ENCODE results near the gene SORCS1.

Gene SORCS1

DNA sequence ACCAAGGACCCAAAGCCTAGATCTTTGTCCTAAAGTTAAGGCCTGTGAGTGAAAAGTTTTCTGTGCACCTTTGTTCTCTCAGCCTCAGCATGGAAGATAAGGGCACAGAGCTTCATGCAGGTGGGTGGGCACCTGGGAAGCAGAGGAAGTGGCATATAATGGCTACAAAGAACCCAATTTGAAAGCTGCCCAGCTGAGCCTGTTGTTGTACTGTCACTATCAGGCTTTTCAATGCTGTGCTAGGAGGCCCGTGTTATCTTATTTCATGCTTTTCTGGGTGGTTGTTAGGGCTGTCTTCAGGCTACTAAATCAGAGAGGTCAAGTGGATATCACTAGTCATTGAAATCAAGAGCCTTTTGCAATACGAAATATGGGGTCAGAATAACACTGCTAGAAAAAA, 443.8 kb downstream of the SORCS1 start:
- Histone ChIP-seq H3K4me1 (ENCODE audit: insufficient read depth, low read length) (no peaks in the 10 kb centered on the region), H3K9me3 (ENCODE audit: low read length) (no peaks in the 10 kb centered on the region), H3K36me3 (ENCODE audit: insufficient read depth, low read length) (no peaks in the 10 kb centered on the region), H2AFZ (ENCODE audit: low read depth, low read length) (no peak overlapping the region), H3K27me3 (ENCODE audit: insufficient read depth, low read length) (no peaks in the 10 kb centered on the region), H3K4me3 (ENCODE audit: low read length) (no peak overlapping the region)

DNA sequence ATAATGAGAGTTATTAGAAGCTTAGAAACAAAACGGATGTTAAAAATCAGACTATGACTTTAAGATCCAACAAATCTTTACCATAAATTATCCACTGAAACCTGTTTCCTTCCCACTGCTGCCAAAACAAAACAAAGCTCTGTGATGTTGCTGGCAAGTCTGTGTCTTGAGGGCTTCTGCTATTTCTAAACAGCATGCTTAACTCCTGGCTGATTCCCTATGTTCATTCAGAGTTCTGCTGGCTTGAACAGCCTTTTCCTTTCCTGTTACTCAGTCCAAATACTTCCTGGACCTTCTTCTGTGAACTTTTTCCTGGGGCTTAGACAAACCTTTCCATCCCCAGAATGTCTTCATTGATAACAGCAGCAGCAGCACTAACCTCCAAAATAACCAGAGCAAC, 448.1 kb downstream of the SORCS1 start:
- H2AFZ ChIP-seq (ENCODE audit: low read depth, low read length): no peak overlapping the region
- no peak overlapping the region for H3K4me3 ChIP-seq (ENCODE audit: low read length)
- H3K4me1 ChIP-seq (ENCODE audit: insufficient read depth, low read length): no peaks in the 10 kb centered on the region
- no peaks in the 10 kb centered on the region for H3K9me3 ChIP-seq (ENCODE audit: low read length)
- no peaks in the 10 kb centered on the region for H3K36me3 ChIP-seq (ENCODE audit: insufficient read depth, low read length)
- H3K27me3 ChIP-seq (ENCODE audit: insufficient read depth, low read length): no peaks in the 10 kb centered on the region

DNA sequence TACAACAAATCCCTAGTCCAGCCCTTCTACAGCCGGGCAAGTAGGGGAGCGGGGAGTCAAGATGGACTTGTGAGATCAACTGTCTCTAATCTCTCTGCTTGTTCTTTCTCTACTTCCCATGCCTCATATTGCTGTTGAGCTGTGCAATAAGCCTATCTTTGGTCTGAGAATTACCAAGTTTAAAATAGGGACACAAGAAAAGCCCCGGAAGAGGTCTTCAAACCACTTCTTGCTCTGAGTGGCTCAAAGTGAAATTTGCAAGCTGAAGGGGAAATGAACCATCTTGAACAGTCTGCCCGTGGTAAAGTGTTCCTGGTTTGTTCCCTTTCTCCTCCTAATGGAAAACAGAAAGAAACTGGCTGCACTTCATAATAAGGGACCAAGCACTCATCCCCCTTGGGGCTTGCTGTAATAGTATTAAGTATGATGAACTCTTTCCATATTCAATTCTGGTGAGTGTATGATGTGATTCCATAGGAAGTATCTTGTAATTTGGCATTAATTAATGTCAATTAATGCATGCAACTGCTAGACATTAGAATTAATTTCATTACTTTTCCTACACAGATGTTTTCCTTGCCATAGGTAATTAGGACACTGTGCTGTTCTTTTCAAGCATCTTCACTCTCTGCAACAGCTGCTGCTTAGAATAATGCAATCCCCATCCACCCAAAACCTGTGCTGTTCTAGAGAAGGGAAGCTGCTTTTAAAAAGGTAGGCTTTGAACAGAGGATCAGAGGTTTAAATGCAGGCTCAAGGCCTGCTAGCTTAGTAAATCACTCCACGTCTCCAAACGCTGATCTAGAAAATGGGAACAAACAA, 449.6 kb downstream of the SORCS1 start:
- Histone ChIP-seq H3K36me3 (ENCODE audit: insufficient read depth, low read length) (no peaks in the 10 kb centered on the region), H2AFZ (ENCODE audit: low read depth, low read length) (no peak overlapping the region), H3K4me1 (ENCODE audit: insufficient read depth, low read length) (no peaks in the 10 kb centered on the region), H3K9me3 (ENCODE audit: low read length) (no peaks in the 10 kb centered on the region), H3K27me3 (ENCODE audit: insufficient read depth, low read length) (no peaks in the 10 kb centered on the region), H3K4me3 (ENCODE audit: low read length) (no peak overlapping the region)

DNA sequence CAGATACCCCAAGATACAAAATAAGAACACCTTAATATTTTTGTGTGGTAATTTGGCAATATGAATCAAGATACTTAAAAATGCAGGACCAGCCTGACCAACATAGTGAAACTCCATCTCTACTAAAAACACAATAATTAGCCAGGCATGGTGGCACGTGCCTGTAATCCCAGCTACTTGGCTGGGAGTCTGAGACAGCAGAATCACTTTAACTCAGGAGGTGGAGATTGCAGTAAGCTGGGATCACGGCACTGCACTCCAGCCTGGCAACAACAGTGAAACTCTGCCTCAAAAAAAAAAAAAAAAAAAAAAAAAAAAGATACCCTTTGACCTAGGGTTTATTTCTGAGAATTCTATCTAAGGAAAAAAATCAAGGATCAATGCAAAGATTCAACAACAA, 450.7 kb downstream of the SORCS1 start:
- H3K4me1 ChIP-seq (ENCODE audit: insufficient read depth, low read length): no peaks in the 10 kb centered on the region
- no peaks in the 10 kb centered on the region for H3K27me3 ChIP-seq (ENCODE audit: insufficient read depth, low read length)
- H3K4me3 ChIP-seq (ENCODE audit: low read length): no peak overlapping the region
- no peaks in the 10 kb centered on the region for H3K36me3 ChIP-seq (ENCODE audit: insufficient read depth, low read length)
- no peak overlapping the region for H2AFZ ChIP-seq (ENCODE audit: low read depth, low read length)
- no peaks in the 10 kb centered on the region for H3K9me3 ChIP-seq (ENCODE audit: low read length)

DNA sequence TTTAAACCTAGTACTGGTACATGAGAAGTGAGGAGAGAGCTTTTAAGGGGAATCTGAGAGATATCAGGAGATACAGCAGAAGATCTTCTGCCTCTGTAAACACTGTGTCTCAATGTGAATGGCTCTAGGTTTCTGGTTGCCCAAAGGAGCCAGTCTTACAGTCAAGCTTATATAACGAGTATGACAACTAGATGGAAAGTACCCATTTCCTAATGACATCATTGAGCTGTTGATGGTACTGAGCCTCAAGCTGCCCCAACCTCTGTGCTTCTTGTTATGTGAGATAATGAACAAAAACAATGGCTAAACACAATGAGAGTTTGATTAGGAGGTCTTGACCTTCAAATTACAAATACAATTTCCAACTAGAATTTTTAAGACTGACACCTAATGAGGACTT, 451.5 kb downstream of the SORCS1 start:
- H3K9me3 ChIP-seq (ENCODE audit: low read length): no peaks in the 10 kb centered on the region
- H3K36me3 ChIP-seq (ENCODE audit: insufficient read depth, low read length): no peaks in the 10 kb centered on the region
- H3K4me1 ChIP-seq (ENCODE audit: insufficient read depth, low read length): no peaks in the 10 kb centered on the region
- H3K27me3 ChIP-seq (ENCODE audit: insufficient read depth, low read length): no peaks in the 10 kb centered on the region
- H2AFZ ChIP-seq (ENCODE audit: low read depth, low read length): no peak overlapping the region
- H3K4me3 ChIP-seq (ENCODE audit: low read length): no peak overlapping the region

DNA sequence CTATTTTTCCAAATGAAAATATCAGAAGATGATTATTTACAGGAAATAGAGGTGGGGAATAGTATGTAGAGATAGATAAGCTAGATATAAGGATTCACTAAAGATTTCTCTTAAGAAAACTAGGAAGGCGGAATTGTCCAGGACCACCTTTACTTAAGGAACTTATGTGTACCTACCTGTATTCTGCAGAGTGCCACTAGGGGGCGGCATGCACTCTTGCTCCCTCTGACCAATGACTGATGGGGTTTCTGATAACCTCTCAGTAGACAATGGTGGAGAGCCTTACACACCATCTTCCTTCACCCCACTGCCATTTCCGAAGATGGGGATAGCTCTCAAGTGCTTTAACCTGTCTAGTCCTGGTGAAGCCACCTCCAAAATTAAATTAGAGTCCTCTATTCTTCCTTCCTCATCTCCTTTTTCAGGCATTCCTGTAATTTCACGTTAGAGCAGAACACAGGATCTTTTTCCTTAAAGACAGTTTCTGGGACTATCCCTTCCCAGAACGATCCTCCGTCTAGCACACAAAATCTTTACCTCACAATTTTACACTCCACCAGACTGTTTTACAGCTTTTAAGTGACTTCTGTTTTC, 453.1 kb downstream of the SORCS1 start:
- Histone ChIP-seq H3K4me3 (ENCODE audit: low read length) (no peak overlapping the region), H2AFZ (ENCODE audit: low read depth, low read length) (no peak overlapping the region), H3K9me3 (ENCODE audit: low read length) (no peaks in the 10 kb centered on the region), H3K27me3 (ENCODE audit: insufficient read depth, low read length) (no peaks in the 10 kb centered on the region), H3K4me1 (ENCODE audit: insufficient read depth, low read length) (no peaks in the 10 kb centered on the region), H3K36me3 (ENCODE audit: insufficient read depth, low read length) (no peaks in the 10 kb centered on the region)

DNA sequence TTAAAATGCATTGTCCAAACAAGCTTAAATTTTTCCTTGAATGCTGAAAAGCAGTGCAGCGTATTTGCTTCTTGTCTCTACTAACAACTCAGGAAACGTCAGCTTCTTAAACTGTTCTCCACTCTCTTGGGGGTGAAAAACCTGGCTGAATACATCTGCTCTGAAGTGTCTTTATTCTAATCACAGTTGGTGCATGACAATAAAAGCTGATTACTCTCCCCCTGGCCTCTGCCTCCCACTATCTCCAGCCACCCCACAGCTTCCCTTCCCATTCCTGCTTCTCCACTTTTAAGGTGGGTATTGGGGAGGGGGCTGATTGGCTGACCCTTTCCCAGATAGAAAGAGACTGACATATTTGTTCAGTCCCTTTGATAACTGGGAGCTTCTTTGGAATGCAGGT, 456.0 kb downstream of the SORCS1 start:
- Histone ChIP-seq H3K9me3 (ENCODE audit: low read length) (no peaks in the 10 kb centered on the region), H3K27me3 (ENCODE audit: insufficient read depth, low read length) (no peaks in the 10 kb centered on the region), H3K4me3 (ENCODE audit: low read length) (no peak overlapping the region), H3K36me3 (ENCODE audit: insufficient read depth, low read length) (no peaks in the 10 kb centered on the region), H2AFZ (ENCODE audit: low read depth, low read length) (no peak overlapping the region), H3K4me1 (ENCODE audit: insufficient read depth, low read length) (no peaks in the 10 kb centered on the region)

DNA sequence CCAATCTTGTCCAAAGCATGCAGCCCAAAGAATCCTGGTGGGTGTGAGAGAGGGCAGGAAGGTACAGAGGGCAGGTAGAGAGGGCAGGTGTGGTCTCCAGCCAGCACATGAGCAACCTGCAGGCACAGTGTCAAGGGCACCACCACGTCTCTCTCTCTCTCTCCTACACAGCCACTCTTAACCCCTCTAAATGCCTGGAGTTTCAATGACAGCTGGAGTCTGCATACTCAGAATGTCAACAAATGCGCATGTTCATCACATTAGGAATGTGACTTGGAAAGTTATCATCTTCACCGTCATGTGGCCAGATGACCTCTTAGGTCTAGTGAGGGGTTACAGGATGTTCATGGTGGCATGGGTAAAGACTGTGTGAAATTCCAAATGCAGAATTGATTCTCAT, 456.8 kb downstream of the SORCS1 start:
- Histone ChIP-seq H3K27me3 (ENCODE audit: insufficient read depth, low read length) (no peaks in the 10 kb centered on the region), H3K9me3 (ENCODE audit: low read length) (no peaks in the 10 kb centered on the region), H3K4me3 (ENCODE audit: low read length) (no peak overlapping the region), H3K4me1 (ENCODE audit: insufficient read depth, low read length) (no peaks in the 10 kb centered on the region), H3K36me3 (ENCODE audit: insufficient read depth, low read length) (no peaks in the 10 kb centered on the region), H2AFZ (ENCODE audit: low read depth, low read length) (no peak overlapping the region)

DNA sequence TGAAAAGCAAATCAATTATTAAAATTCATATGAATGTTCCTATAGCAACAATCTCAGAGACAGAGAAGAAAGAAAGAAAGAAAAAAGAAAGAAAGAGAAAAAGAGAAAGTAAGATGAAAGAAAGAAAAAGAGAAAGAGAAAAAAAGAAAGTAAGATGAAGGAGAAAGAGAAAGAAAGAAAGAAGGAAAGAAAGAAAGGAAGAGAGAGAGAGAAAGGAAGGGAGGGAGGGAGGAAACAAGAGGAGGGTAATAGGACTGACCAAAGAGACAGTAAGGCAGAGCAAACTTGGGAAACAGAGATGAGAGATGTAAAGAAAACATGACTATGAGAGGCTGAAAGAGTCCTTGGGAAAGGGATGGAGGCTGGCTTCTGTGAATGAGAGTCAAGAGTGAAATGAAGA, 458.4 kb downstream of the SORCS1 start:
- no peaks in the 10 kb centered on the region for H3K36me3 ChIP-seq (ENCODE audit: insufficient read depth, low read length)
- no peak overlapping the region for H2AFZ ChIP-seq (ENCODE audit: low read depth, low read length)
- no peak overlapping the region for H3K4me3 ChIP-seq (ENCODE audit: low read length)
- no peaks in the 10 kb centered on the region for H3K9me3 ChIP-seq (ENCODE audit: low read length)
- no peaks in the 10 kb centered on the region for H3K27me3 ChIP-seq (ENCODE audit: insufficient read depth, low read length)
- no peaks in the 10 kb centered on the region for H3K4me1 ChIP-seq (ENCODE audit: insufficient read depth, low read length)

DNA sequence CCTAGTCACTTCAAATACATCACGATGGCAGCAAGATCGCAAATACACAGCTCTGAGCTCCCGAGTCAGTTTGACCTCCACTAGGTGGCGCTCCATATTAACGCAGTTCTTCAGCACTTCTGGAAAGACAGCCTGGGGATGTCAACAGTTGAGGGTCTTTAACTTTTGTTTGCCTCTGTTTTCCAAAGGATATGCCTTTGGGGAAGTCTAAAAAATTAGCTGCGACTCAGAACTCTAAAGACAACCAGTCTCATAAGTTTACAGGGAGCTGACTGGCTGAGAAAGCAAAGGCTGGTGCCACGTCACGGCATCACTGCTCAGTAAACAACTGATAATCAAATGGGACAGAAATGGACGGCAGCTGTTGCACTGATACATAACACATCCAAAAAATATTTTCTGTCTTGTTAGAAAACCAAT, 458.8 kb downstream of the SORCS1 start:
- H2AFZ ChIP-seq (ENCODE audit: low read depth, low read length): no peak overlapping the region
- no peak overlapping the region for H3K4me3 ChIP-seq (ENCODE audit: low read length)
- H3K27me3 ChIP-seq (ENCODE audit: insufficient read depth, low read length): no peaks in the 10 kb centered on the region
- no peaks in the 10 kb centered on the region for H3K36me3 ChIP-seq (ENCODE audit: insufficient read depth, low read length)
- H3K4me1 ChIP-seq (ENCODE audit: insufficient read depth, low read length): no peaks in the 10 kb centered on the region
- no peaks in the 10 kb centered on the region for H3K9me3 ChIP-seq (ENCODE audit: low read length)

DNA sequence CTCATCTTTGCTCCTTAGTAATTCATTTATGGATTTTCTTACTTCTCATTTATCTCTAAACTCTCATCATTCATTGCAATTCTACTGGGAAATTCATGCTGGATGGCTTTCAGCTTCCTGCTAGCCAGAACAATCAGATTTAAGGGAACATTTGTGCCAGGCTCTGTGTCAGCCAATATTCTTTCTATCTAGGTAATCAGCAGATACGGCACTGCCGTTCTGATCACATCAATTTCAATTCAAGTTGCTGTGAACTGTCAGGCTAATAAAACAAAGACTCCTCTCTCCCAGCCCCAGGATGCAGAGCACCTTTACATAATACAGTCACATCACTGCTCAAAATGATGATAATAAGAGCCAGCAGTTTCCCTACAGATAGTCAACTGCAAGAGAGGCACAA, 468.3 kb downstream of the SORCS1 start:
- Histone ChIP-seq H3K9me3 (ENCODE audit: low read length) (no peaks in the 10 kb centered on the region), H3K27me3 (ENCODE audit: insufficient read depth, low read length) (no peaks in the 10 kb centered on the region), H3K36me3 (ENCODE audit: insufficient read depth, low read length) (no peaks in the 10 kb centered on the region), H3K4me1 (ENCODE audit: insufficient read depth, low read length) (no peaks in the 10 kb centered on the region), H2AFZ (ENCODE audit: low read depth, low read length) (no peak overlapping the region), H3K4me3 (ENCODE audit: low read length) (no peak overlapping the region)

DNA sequence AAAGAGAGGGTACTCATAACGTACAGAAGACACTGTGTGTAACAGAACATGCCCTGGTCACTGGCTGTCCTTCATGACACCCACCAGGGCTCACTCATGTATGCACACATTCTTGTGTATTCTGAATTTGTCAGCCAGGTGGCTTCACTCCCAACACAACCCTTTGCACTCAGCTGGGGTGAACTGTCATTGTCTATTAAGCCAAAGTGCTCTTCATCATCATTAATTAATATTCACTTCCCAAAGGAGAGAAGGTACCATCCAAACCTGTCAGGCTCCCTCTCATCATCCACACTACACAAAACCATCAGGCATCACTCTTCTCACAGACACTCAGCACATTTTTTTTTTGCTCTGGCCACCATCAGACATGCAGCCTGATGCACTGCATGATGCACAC, 469.8 kb downstream of the SORCS1 start:
- Histone ChIP-seq H2AFZ (ENCODE audit: low read depth, low read length) (no peak overlapping the region), H3K4me1 (ENCODE audit: insufficient read depth, low read length) (no peaks in the 10 kb centered on the region), H3K9me3 (ENCODE audit: low read length) (no peaks in the 10 kb centered on the region), H3K4me3 (ENCODE audit: low read length) (no peak overlapping the region), H3K36me3 (ENCODE audit: insufficient read depth, low read length) (no peaks in the 10 kb centered on the region), H3K27me3 (ENCODE audit: insufficient read depth, low read length) (no peaks in the 10 kb centered on the region)

DNA sequence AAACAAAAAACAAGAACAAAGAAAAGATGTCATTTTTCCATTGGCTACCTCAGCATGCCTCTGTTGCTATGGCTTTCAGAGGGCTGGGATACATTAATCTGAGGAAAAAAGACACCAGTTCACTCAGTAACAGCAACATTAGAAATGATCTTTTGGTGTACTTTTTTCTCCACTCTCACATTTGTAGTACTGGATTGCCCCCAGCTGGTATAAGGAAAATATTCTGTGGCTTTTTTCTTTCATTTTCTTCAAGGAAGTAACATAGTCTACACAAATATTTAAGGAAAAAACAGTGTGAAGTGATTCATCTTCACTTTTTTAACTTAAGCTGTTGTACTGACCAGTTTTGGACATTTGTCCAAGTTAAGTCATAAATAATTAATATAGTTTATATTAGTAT, 482.3 kb downstream of the SORCS1 start:
- H3K36me3 ChIP-seq (ENCODE audit: insufficient read depth, low read length): no peaks in the 10 kb centered on the region

DNA sequence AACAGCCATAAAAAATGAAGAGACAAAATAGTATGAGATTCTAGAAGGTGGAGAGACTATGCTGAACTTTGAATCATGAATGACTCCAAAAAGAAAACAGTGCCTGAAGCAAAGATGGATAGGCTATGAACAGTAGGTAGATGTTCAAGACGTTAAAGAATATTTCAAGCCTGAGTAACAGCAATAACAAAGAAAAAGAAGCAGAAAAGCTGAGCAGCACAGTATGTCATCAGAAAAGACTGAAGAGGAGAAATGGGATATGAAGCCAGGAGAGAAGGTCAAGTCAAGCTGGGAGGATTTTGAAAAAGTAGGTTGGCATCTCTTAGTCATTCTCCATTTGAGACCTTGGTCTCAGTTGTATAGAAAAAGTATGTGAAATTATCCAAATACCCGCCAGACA, 484.4 kb downstream of the SORCS1 start:
- Histone ChIP-seq H3K9me3 (ENCODE audit: low read length) (no peaks in the 10 kb centered on the region), H3K4me1 (ENCODE audit: insufficient read depth, low read length) (no peaks in the 10 kb centered on the region), H3K4me3 (ENCODE audit: low read length) (no peak overlapping the region), H3K27me3 (ENCODE audit: insufficient read depth, low read length) (no peaks in the 10 kb centered on the region), H2AFZ (ENCODE audit: low read depth, low read length) (no peak overlapping the region), H3K36me3 (ENCODE audit: insufficient read depth, low read length) (no peaks in the 10 kb centered on the region)

More for the DNA sequence above, 482.3 kb downstream of the SORCS1 start:
- Histone ChIP-seq H2AFZ (ENCODE audit: low read depth, low read length) (no peak overlapping the region), H3K4me3 (ENCODE audit: low read length) (no peak overlapping the region), H3K27me3 (ENCODE audit: insufficient read depth, low read length) (no peaks in the 10 kb centered on the region), H3K4me1 (ENCODE audit: insufficient read depth, low read length) (no peaks in the 10 kb centered on the region), H3K9me3 (ENCODE audit: low read length) (no peaks in the 10 kb centered on the region)
